ENCODE results near the gene SLC39A13.

SLC39A13 gene

GRCh38 chr11:47426062-47426956 is 17.9 kb downstream of the SLC39A13 start, which contains the start of gene PSMC3:
TSS of gene PSMC3 (minus strand) at chr11:47426439. CDS start at chr11:47426279, 160 bp downstream.
- DNase-seq (ENCODE audit: low read depth in 1 of 2, low spot score in 1 of 2) = peak; percentile 97 to 98

GRCh38 chr11:47430524-47430923 is 22.1 kb downstream of the SLC39A13 start:
- DNase-seq (ENCODE audit: low read depth in 1 of 2, low spot score in 1 of 2) = no peak

- no peak for DNase-seq (ENCODE audit: low read depth in 1 of 2, low spot score in 1 of 2)
Measured at GRCh38 chr11:47431356-47432083, 23.1 kb downstream of the SLC39A13 start.

GRCh38 chr11:47433157-47433556 is 24.8 kb downstream of the SLC39A13 start:
- DNase-seq (ENCODE audit: low read depth in 1 of 2, low spot score in 1 of 2) = no peak

GRCh38 chr11:47434011-47434786 is 25.8 kb downstream of the SLC39A13 start:
- DNase-seq (ENCODE audit: low read depth in 1 of 2, low spot score in 1 of 2) = no peak

GRCh38 chr11:47435687-47436086 is 27.3 kb downstream of the SLC39A13 start:
- DNase-seq (ENCODE audit: low read depth in 1 of 2, low spot score in 1 of 2) = no peak

- DNase-seq (ENCODE audit: low read depth in 1 of 2, low spot score in 1 of 2) = no peak
Measured at GRCh38 chr11:47436726-47437125, 28.3 kb downstream of the SLC39A13 start.

GRCh38 chr11:47437218-47437745 is 28.9 kb downstream of the SLC39A13 start:
- DNase-seq (ENCODE audit: low read depth in 1 of 2, low spot score in 1 of 2) = no peak

- DNase-seq (ENCODE audit: low read depth in 1 of 2, low spot score in 1 of 2) = no peak
Measured at GRCh38 chr11:47437746-47438418, 29.5 kb downstream of the SLC39A13 start.

GRCh38 chr11:47438721-47439120 is 30.3 kb downstream of the SLC39A13 start:
- no peak for DNase-seq (ENCODE audit: low read depth in 1 of 2, low spot score in 1 of 2)

- no peak for DNase-seq (ENCODE audit: low read depth in 1 of 2, low spot score in 1 of 2)
Measured at GRCh38 chr11:47440054-47440476, 31.7 kb downstream of the SLC39A13 start.

GRCh38 chr11:47441421-47441820 is 33.0 kb downstream of the SLC39A13 start:
- no peak for DNase-seq (ENCODE audit: low read depth in 1 of 2, low spot score in 1 of 2)

- no peak for DNase-seq (ENCODE audit: low read depth in 1 of 2, low spot score in 1 of 2)
Measured at GRCh38 chr11:47442514-47442913, 34.1 kb downstream of the SLC39A13 start.

- DNase-seq (ENCODE audit: low read depth in 1 of 2, low spot score in 1 of 2) = no peak
Measured at GRCh38 chr11:47443028-47443700, 34.8 kb downstream of the SLC39A13 start.

GRCh38 chr11:47443817-47444216 is 35.4 kb downstream of the SLC39A13 start:
- DNase-seq (ENCODE audit: low read depth in 1 of 2, low spot score in 1 of 2) = no peak

- no peak for DNase-seq (ENCODE audit: low read depth in 1 of 2, low spot score in 1 of 2)
Measured at GRCh38 chr11:47445840-47446239, 37.5 kb downstream of the SLC39A13 start.

- no peak for DNase-seq (ENCODE audit: low read depth in 1 of 2, low spot score in 1 of 2)
Measured at GRCh38 chr11:47446833-47447232, 38.4 kb downstream of the SLC39A13 start.

GRCh38 chr11:47447906-47448305 is 39.5 kb downstream of the SLC39A13 start:
- no peak for DNase-seq (ENCODE audit: low read depth in 1 of 2, low spot score in 1 of 2)

- DNase-seq (ENCODE audit: low read depth in 1 of 2, low spot score in 1 of 2) = no peak
Measured at GRCh38 chr11:47448566-47449427, 40.4 kb downstream of the SLC39A13 start, which contains the start of gene RAPSN. TSS of gene RAPSN (minus strand) at chr11:47449136. CDS start at chr11:47448964, 172 bp downstream.

Measured in activated T-helper 1 cell treated with anti-CD3 and anti-CD28 coated beads, Interleukin-2, amount 50 U/mL, for 16 hours (primary cell).